A673 (cell line): ENCODE results near the gene BSN.

Experiments
- CTCF ChIP-seq: fragments of 300-800, 200-600 bp; sonication (generic); conservative IDR thresholded peaks from 2 replicates; pipeline ENCODE4 v1.5.1; 2017; ENCODE audit warnings: low read depth, mild to moderate bottlenecking, antibody characterized with exemption, low read length, moderate library complexity, mixed read lengths
- EZH2 ChIP-seq: fragments of 200-600 bp; sonication (generic); IDR thresholded peaks from 2 replicates; pipeline ENCODE4 v1.6.1; 2017; ENCODE audit warnings: borderline replicate concordance, low read depth, mild to moderate bottlenecking, mixed read lengths, antibody characterized with exemption, low read length; ENCODE audit not compliant: poor library complexity, severe bottlenecking

GRCh38 chr3:49600781-49601180, 46.5 kb downstream of the BSN start:
- TF ChIP-seq CTCF (no peak), EZH2 (no peak)
